HEK293 (cell line): ENCODE results near the gene ZC3H4.
A peak's percentile ranks its signal among the peaks of the same experiment; 100 is the strongest.

Experiments
- EGR2 ChIP-seq: fragments of 450-650 bp; formaldehyde crosslinking; IDR thresholded peaks from 2 replicates; pipeline ENCODE4 v1.5.1; 2016; ENCODE audit warnings: low read depth, missing biosample characterization, missing genetic modification characterization
- KLF10 ChIP-seq: fragments of 450-650 bp; IDR thresholded peaks from 2 replicates; pipeline ENCODE4 v1.5.1; 2018; ENCODE audit warnings: missing biosample characterization, mild to moderate bottlenecking, missing genetic modification characterization
- SCRT2 ChIP-seq: fragments of 450-650 bp; formaldehyde crosslinking; IDR thresholded peaks from 2 replicates; pipeline ENCODE4 v1.5.1; 2016; ENCODE audit warnings: missing biosample characterization, missing genetic modification characterization
- SETDB1 ChIP-seq: IDR thresholded peaks from one replicate; pipeline ENCODE4 v1.6.1; 2017; ENCODE audit warnings: mild to moderate bottlenecking, low read length, moderate library complexity, mixed read lengths; ENCODE audit not compliant: insufficient read length
- WT1 ChIP-seq: fragments of 450-650 bp; formaldehyde crosslinking; IDR thresholded peaks from 2 replicates; pipeline ENCODE4 v1.5.1; 2016; ENCODE audit warnings: missing biosample characterization, missing genetic modification characterization
- YY1 ChIP-seq: fragments of 450-650 bp; formaldehyde crosslinking; IDR thresholded peaks from 2 replicates; pipeline ENCODE4 v1.5.1; 2018; ENCODE audit warnings: missing biosample characterization, missing genetic modification characterization
- ZNF292 ChIP-seq: fragments of 450-650 bp; formaldehyde crosslinking; IDR thresholded peaks from 2 replicates; pipeline ENCODE4 v1.5.1; 2016; ENCODE audit warnings: low read depth, missing biosample characterization, missing genetic modification characterization, borderline replicate concordance
- ZNF544 ChIP-seq: fragments of 450-650 bp; formaldehyde crosslinking; IDR thresholded peaks from 2 replicates; pipeline ENCODE4 v1.5.0; 2017; ENCODE audit warnings: missing biosample characterization, missing genetic modification characterization
- ZNF792 ChIP-seq: fragments of 450-650 bp; formaldehyde crosslinking; IDR thresholded peaks from 2 replicates; pipeline ENCODE4 v1.5.1; 2016; ENCODE audit warnings: missing biosample characterization, missing genetic modification characterization
- ZXDB ChIP-seq: fragments of 450-650 bp; formaldehyde crosslinking; IDR thresholded peaks from 2 replicates; pipeline ENCODE4 v1.5.1; 2016; ENCODE audit warnings: missing biosample characterization, missing genetic modification characterization
- TF ChIP-seq, protein P1 (sequence below): fragments of 450-650 bp; formaldehyde crosslinking; optimal IDR thresholded peaks from 2 replicates; pipeline ENCODE3; 2016; ENCODE audit warnings: missing biosample characterization, mild to moderate bottlenecking, missing genetic modification characterization
- TF ChIP-seq, protein P2 (sequence below): fragments of 450-650 bp; formaldehyde crosslinking; IDR thresholded peaks from 2 replicates; pipeline ENCODE4 v1.5.1; 2016; ENCODE audit warnings: missing biosample characterization, missing genetic modification characterization

DNA sequence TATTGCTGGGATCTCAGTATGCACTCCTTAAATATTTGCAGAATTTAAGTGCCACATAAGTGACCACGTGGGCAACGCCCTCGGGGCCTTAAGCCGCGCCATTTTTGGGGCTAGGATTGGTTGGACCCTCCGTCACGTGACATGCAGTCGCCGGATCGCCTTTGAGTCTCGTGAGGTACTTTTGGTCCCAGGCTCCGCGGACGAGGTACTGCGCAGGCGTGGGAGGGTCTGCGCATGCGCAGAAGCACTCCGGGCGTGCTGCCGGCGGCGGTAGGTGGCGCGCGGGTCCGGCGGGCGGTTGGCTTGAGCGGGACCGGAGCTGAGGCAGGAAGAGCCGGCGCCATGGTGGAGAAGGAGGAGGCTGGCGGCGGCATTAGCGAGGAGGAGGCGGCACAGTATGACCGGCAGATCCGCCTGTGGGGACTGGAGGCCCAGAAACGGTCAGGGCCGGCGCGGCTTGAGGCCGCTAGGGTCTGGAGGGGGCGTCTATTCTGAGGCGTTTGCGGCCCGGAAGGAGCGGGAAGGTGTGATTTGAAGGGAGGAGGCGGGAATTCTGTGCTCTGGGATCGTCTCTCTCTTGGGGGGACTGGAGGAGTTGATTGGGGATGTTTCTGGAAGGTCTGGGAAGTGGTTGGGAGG is 17.1 kb upstream of the ZC3H4 start, which contains the start of gene SAE1:
- no peak for TF ChIP-seq ZNF292 (tag by site-specific recombination)
- peak; percentile 58 for TF ChIP-seq EGR2 (tag by site-specific recombination)
- TF ChIP-seq, protein P1, sequence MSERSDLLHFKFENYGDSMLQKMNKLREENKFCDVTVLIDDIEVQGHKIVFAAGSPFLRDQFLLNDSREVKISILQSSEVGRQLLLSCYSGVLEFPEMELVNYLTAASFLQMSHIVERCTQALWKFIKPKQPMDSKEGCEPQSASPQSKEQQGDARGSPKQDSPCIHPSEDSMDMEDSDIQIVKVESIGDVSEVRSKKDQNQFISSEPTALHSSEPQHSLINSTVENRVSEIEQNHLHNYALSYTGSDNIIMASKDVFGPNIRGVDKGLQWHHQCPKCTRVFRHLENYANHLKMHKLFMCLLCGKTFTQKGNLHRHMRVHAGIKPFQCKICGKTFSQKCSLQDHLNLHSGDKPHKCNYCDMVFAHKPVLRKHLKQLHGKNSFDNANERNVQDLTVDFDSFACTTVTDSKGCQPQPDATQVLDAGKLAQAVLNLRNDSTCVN (tag by site-specific recombination): peak; percentile 78
- TF ChIP-seq ZNF544 (tag by site-specific recombination): no peak
- TF ChIP-seq SETDB1: peak; percentile 75
- TF ChIP-seq YY1 (tag by site-specific recombination): no peak; the same call in 1 of the 2 replicates
- peak; percentile 88 for TF ChIP-seq ZXDB (tag by site-specific recombination)
- TF ChIP-seq KLF10: no peak; the same call in 1 of the 2 replicates
- TF ChIP-seq, protein P2, sequence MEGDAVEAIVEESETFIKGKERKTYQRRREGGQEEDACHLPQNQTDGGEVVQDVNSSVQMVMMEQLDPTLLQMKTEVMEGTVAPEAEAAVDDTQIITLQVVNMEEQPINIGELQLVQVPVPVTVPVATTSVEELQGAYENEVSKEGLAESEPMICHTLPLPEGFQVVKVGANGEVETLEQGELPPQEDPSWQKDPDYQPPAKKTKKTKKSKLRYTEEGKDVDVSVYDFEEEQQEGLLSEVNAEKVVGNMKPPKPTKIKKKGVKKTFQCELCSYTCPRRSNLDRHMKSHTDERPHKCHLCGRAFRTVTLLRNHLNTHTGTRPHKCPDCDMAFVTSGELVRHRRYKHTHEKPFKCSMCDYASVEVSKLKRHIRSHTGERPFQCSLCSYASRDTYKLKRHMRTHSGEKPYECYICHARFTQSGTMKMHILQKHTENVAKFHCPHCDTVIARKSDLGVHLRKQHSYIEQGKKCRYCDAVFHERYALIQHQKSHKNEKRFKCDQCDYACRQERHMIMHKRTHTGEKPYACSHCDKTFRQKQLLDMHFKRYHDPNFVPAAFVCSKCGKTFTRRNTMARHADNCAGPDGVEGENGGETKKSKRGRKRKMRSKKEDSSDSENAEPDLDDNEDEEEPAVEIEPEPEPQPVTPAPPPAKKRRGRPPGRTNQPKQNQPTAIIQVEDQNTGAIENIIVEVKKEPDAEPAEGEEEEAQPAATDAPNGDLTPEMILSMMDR: peak; percentile 97
- no peak; the same call in 1 of the 2 replicates for TF ChIP-seq ZNF792 (tag by site-specific recombination)
- TF ChIP-seq WT1 (tag by site-specific recombination): no peak; the same call in 1 of the 2 replicates
- no peak for TF ChIP-seq SCRT2 (tag by site-specific recombination)
